Mucosa of gallbladder (tissue), 1 donor: ENCODE measurements around the gene RAB12. TPM values are rescaled to one million over a fixed set of nuclear protein-coding genes. Genes with fewer than 3 reads are reported as not detected.
"Not testable (repeated sequence)": the region's sequence is repeated elsewhere in the genome, so short reads cannot be mapped to it uniquely, and the experiment has no call there.

Experiments
- DNase-seq: peaks from one replicate; pipeline ENCODE4 v3.0.0-alpha.2; 2020; ENCODE audit warnings: low spot score
- total RNA-seq: library from RNA; stranded (reverse); gene quantifications from one replicate; pipeline ENCODE4 v1.2.1, GENCODE V29; 2021
- donor health status: DM: no; HTN: no; CAD: no.

RAB12 gene
- 26.3 TPM for total RNA-seq

DNA sequence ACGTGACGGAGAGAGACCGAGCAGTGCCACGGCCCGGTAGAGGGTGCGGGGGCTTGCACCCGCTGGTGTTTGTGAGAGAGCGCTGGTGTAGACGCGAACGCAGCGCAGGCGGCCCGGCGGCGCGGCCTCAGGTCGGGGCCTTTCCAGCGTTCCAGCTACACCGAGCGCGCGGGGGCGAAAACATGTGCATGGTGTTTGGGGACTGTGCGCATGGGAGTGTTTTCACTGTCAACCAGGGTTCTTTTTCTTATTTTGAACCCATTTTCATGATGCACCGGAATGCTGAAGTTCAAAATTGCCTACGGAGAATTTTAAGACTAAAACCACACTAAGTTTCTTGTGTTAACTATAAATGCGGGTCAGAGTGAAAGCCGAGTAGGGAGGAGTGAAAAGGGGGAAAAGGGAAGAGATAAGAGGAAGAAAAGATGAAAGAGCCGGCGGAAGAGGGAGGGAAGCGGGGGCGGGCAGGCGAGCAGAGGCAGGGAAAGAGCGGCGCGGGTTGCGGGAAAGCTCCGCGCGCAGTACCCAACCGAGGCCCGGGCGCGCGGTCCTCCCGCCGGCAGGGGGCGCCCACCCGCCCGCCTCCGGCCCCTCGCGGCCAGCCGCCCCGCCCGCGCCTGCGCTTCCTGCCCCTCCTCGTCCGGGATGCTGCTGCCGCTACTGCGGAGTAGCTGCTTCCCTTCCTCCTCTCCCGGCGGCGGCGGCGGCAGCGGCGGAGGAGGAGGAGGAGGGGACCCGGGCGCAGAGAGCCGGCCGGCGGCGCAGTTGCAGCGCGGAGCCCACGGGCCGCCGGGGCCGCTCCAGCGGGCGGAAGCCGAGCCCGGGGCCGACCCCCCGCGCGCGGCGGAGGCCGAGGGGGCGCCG, at the start of gene RAB12:
Gene RAB12, plus strand, starts transcription at position 643 of the 864 bp plus-strand sequence. Its CDS starts 3 bp downstream, at position 646.
- DNase-seq = peak; percentile 83

DNA sequence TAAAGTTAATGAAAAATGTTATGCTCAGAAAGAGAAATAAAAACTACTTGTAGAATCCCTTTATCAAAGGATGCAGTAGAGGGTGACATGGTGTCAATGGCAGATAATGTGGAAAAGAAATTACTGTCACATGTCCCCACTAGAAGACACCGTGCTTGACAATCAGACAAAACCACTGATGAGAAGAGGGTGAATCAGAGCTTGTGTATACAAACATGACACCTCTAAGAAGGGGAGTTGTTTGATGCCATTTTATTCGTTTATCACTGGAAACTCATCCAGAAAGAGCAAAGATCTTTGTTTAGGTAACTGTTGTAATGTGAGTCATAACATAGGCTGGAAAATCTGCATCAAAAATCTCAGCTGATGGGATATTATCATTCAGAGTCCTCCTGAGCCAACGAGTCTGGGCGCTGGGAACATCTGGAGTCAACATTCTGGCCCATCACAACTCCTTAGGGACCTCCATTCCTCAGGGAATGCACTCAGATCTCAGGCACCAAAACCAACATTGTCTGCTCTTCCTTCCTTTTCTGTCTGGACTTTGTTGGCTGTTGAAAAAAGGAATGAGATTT, 49.5 kb upstream of the RAB12 start:
- DNase-seq = no peak

DNA sequence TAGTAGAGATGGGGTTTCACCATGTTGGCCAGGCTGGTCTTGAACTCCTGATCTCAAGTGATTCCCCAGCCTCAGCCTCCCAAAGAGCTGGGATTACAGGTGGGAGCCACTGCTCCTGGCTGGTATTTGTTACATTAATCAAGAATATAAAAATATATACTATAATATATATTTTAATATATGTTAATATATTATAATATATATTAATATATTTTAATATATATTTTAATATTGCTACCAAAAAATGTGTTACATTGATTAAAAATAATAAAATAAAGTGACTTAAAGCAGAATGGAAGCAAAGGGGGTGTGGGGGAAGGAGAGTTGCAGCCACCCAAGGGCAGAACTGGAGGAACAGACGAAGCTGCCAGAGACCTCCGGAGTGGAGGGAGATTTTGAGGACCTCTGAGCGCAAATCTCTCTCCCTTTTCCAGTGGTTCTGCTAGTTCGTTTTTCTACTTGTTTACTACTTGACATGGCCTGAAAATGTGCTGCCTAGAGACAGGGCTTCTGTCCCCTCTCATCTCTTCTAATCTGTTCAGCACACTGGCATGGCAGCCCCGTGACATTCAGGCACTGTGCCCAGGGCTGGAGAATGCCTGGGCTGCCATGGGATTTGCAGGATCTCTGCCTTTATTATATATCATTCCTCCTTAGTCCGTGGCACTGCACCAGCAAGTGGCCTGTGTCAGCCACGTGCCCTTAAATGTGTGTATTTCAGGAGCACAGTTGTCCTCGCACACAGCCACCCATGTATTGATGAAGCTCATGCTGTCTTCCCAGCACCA, 47.9 kb upstream of the RAB12 start:
- no peak for DNase-seq

DNA sequence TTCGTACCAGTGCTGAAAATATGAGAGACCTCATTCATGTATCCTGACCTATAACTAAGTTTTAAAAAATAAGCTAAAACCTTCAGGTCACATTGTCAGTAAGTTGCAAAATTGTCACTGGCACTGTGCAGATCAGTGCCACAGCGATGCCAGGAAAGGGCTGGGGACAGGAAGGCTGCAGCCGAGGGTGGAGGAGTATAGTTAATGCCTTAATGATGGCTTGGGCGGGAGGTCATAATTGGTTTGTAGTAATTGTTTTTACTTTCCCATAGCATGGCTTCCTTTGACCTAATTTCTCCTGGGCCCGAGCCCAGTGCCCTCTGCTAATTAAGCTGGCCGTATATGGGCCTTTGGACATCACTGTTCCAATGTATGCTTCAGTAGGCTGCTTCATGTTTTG, 47.2 kb upstream of the RAB12 start:
- DNase-seq = no peak

- no peak for DNase-seq
These were observed 46.3 kb upstream of the RAB12 start for GRCh38 chr18:8562919-8563318.

DNA sequence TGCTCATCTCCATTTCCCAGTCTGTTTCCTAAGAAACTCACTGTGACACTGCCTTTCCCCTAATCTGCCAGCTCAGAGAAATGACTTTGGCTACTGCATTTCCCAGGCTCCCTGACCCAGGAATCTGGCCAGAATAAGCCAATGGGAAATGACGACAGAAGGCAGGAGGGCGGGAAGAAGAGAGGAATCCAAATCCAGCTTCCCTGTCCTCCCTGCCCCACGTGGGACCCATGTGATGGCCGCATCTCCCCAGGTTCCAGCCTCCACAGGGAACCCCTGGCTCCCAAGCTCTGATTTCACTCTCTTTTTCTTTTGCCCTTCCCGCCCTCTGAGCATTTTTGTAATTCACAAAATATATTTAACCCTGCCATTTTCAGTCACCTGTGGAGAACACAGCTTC, 37.8 kb upstream of the RAB12 start:
- DNase-seq = no peak

DNA sequence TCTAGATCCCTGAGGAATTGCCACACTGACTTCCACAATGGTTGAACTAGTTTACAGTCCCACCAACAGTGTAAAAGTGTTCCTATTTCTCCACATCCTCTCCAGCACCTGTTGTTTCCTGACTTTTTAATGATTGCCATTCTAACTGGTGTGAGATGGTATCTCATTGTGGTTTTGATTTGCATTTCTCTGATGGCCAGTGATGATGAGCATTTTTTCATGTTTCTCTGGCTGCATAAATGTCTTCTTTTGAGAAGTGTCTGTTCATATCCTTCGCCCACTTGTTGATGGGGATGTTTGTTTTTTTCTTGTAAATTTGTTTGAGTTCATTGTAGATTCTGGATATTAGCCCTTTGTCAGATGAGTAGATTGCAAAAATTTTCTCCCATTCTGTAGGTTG, 35.5 kb upstream of the RAB12 start:
- DNase-seq = not testable (repeated sequence)

DNA sequence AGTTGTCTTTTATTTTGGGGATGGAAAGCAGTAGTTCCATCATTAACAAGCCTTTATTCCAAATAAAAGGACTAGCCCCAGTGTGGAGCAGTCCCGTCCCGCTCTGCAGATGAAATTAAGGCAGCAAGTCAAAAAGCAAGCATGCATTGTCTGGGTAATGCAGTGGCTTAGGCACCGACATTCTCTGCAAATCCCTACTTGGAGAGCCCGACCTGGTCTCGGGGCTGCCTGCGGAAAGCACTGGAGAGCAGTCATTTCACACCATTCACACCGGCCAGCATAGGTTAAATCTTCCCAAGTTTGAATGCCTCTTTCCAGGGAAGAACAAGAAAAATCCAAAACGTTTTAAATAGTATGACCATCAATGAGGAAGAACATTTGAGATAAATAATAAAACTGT, 24.4 kb upstream of the RAB12 start:
- DNase-seq = no peak

DNA sequence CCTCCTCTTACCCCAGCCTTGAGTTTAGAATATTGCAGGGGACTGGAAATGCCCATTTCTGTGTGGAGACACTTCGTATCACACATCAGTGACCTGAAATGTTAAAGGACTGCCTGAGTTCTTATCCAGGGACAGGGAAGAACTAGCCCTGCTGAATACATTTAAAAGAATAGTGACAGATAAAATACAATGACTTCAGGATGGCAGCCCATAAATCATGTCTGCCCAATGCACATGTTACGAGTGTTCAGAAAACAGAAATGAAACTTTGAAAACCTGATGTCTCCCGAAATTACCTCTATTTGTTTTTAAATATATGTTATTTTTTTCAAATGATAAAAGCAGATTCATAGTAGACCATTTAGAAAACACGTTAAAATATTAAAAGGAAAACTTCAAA, 22.3 kb upstream of the RAB12 start:
- DNase-seq = no peak

DNA sequence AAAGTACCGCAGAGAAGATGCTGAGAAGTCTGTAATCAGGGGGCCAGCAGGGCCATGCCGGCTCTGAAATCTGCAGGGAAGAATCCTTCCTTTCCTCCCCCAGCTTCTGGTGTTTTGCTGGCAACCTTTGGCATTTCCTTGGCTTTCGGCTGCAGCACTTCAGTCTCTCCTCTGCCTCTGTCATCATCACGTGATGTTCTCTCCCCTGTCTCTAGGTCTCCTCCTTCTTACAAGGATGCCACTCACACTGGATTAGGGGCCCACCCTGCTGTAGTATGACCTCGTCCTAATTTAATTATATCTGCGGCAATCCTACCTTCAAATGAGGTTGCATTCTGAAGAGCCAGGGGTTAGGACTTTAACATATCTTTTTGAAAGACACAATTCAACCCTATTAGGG, 13.8 kb upstream of the RAB12 start:
- DNase-seq = no peak

DNA sequence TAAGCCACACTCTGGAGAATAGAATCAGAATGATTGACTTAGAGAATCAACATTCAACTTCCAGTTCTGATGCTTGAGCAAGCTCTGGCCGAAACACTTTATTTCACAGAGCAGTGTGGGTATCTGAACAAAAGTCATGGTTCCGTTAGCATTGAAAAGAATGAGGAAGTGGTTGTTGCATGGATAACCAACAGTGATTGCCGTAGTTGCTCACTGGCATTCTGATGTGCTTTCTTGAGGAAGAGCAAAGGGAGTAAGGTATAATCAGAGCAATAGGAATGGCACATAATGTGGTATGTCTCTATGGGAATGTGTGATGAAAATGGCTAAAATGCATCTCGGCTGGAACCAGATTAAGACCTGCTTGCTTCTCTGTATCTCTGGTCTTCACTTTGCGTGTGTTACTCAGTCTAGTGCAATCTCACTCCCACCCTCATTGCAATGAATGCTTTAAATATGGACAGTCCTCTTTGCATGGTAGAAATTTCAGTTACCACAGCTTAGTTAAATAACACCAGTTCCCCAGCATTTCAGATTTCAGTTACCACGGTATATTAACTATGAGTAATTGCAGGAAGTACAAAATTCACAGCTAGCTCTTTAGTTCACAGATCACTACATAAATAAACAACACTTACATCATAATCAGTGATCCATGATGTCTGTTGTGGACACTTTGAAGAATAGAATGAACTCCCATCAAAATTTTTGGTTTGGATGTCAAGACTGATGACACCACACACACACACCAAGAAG, 7.8 kb upstream of the RAB12 start:
- DNase-seq = no peak

GRCh38 chr18:8602040-8602439, 7.2 kb upstream of the RAB12 start:
- no peak for DNase-seq

DNA sequence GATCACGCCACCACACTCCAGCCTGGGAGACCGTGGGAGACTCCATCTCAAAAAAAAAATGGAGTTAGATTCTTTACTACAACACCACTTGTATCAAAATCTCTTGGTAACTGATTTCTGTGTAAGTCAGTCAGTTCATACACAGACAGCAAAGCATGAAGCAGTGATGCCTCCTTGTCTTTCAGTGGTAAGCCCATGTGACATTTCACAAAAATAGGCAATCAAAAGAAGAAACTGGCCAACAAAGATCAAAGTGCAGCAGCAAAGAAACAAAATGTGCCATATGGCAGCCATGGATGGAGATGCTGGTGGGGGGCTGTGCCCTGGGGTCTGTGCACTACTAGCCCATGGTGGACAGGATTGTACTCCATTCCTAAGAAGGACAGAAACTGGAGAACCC, 6.7 kb upstream of the RAB12 start:
- DNase-seq = no peak

DNA sequence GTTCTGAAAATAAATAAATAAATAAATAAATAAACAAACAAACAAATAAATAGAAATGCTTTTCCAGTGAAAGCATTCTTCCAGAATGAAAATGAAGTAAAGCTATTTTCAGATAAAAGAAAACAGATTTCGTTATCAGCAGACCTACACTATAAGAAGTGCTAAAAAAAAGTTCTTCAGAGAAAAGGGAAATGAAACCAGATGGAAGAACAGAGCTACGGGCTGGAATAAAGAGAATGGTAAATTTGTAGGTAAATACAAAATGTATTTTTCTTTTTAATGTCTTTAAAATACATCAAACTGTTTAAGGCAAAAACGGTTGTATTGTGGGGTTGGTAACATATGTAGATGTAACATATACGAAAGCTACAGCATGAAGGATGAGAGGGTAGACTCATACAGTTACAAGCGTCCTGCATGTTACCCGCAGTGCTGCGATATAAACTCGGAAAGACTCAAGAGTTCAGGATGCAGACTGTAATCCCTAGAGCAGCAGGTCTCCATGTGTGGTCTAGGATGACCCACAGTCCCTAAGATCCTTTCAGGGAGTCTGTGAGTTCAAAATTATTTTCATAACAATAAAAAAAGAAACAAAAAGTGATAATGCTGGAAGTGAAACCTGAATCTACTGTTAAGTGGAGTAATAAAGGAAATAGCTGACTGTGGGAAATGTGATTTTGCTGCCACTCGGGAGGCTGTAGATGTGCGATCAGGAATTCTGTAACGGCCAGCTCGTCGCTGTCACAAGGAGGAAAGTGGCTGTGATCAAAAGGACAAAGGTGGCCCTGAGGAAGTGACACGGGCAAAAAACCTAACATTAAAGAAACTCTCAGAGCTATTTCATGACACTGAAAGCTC, 5.3 kb upstream of the RAB12 start:
- DNase-seq = no peak

DNA sequence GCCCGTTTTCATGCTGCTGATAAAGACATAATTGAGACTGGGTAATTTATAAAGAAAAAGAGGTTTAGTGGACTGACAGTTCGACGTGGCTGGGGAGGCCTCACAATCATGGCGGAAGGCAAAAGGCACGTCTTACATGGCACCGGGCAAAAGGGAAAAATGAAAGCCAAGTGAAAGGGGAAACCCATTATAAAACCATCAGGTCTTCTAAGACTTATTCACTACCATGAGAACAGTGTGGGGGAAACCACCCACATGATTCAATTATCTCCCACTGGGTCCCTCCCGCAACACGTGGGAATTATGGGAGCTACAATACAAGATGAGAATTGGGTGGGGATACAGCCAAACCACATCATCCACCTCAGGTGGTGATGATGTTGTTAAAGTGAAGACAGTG, 3.3 kb upstream of the RAB12 start:
- no peak for DNase-seq

- DNase-seq = no peak
These were observed 1.2 kb upstream of the RAB12 start for GRCh38 chr18:8607776-8608742.

- DNase-seq = peak; percentile 11
These were observed 622 bp downstream of the RAB12 start for GRCh38 chr18:8609659-8610458.

GRCh38 chr18:8610459-8610851, 1.2 kb downstream of the RAB12 start:
- DNase-seq = no peak
